GM18511 (cell line): Measurements from ENCODE around the gene GAPDHS.

Experiments used
- ATAC-seq: cut with Tn5 transposase; IDR thresholded peaks from one replicate; pipeline ENCODE4 v1.9.1; 2021; ENCODE audit warnings: mild to moderate bottlenecking, moderate library complexity; ENCODE audit not compliant: unreplicated experiment

Gene GAPDHS

DNA sequence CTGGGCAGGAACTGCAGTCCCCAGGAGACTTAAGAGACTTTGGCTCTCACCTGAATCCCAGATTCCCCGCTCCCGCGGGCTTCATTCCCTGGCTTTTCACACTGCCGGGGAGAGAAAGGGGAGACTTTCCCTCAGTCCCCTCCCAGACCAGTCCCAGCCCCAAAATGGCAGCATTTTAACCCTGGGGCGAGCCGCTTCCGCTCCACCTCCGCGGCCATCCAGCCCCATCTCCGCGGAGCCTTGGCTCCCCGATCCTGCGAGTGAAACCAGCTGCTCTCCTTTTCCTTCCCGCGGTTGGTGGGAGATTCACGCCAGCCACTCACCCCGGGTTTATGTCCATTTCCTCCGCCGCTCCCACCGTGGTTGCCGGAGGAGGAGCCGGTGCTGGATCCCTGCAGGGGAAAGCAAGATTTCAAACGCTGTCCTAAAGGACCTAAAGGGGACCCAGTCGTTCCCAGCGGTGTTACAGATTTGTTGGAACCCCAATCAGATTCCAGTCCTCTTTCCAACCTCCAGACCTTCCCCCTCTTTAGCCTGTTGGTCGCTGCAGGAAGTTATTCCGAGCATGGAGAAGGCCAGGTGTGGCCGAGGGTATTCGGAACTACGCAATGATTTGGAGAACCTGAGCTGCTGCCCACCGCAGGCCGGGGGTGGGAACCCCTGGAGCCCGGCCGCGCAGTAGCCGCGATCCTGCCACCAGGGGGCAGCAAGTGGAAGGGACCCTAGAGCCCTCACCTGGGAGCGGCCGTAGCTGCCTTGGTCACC lies 23.2 kb upstream of the GAPDHS start:
- ATAC-seq = no peak

GRCh38 chr19:35510626-35510964 lies 22.7 kb upstream of the GAPDHS start:
- ATAC-seq = no peak

- no peak for ATAC-seq
These were observed 21.9 kb upstream of the GAPDHS start for GRCh38 chr19:35511337-35511736.

DNA sequence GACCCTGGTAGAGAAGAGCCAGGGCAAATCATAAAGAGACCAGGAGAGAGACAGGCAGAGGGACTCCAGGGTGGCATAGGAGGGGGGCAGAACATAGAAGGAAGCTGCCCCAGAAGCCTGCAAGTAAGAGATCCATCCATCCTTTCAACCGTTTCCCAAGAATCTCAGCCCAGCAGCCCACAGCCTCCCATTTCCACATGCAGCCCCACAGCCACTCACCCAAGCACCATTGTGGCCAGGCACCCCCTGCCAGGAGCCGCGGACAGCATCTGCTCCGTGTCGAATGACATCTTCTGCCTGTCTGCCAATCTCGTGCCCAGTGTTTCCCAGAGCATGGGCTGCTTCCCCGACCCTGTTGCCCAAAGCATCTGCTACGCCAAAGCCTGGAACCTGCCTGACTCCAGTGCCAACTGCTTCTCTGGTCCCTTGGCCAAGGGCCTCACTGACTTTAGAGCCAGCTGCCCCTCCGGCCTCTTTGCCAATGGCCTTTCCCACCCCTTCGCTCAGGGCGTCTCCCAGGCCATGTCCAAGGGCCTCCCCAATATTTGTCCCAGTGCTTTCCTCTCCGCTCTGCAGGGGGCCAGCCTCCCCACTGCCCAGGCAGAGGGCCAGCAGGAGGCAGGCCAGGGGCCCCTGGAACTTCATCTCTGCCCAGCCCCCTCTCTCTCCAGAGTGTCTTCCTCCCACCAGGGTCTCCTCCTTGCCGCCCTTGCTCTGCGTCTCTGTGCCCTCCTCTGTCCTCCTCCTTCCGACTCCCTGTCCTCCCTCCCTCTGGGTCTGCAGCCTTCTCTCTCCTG lies 20.2 kb upstream of the GAPDHS start:
- no peak for ATAC-seq

DNA sequence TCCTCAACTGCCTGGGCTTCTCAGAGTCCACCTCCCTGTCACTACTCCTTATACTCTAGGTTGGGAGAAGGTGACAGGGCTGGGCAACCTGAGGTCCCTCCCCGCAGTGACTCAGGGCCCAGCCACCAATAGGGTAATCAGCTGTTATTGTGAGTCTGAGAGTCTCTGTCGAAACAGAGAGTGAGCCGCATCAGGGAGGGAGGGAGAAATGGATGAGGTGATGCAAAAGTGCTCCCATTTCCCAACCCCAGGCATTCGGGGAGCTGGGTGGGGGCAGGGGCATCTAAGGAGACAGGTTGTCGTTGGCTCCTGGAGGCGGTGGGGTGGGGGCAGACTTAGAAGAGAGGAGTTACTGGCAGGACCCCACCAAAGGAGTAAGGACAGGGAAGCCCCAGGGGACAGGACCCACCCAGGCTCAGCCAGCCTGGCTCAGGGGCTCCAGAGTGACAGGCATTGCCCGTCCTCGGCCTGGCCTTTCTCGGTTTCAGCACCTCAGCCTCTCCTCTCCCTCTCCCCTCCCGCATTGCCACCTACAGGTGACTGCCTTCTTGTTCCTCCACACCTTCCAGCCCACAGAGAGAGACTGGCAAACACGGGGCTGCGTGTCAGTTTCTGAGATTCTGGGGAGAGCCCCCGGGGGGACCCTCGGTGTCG lies 19.5 kb upstream of the GAPDHS start, which contains the start of gene DMKN:
TSS of gene DMKN (minus strand) at position 22 of the 654 bp plus-strand sequence. CDS start 174 bp downstream, outside the sequence.
- no peak for ATAC-seq

DNA sequence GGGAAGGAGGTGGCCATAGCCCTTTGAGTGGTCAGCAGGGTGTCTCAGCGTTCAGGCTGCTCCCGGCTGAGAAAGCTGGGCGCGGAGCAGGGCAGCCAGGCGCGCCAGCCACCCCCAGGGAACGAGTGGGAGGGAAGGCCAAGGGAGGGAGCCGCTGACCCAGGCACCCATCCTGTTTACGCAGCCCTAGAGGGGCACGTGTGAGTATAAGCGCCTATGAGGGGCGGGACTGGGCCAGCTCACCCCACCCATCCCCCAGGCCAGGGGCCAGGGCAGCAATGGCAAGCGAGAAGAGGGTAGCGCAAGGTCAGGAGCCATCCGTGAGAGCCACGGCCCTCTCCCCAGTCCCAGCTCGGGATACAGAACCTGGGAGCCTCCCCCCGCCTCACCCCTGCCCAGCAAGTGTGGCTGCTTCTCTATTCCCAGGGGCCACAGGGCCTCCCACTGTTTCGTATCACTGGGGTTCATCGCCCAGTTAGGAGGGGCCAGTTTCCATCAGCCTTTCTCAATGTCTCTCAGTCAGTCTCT lies 18.9 kb upstream of the GAPDHS start:
- no peak for ATAC-seq

GRCh38 chr19:35516310-35516709 lies 16.9 kb upstream of the GAPDHS start:
- no peak for ATAC-seq

DNA sequence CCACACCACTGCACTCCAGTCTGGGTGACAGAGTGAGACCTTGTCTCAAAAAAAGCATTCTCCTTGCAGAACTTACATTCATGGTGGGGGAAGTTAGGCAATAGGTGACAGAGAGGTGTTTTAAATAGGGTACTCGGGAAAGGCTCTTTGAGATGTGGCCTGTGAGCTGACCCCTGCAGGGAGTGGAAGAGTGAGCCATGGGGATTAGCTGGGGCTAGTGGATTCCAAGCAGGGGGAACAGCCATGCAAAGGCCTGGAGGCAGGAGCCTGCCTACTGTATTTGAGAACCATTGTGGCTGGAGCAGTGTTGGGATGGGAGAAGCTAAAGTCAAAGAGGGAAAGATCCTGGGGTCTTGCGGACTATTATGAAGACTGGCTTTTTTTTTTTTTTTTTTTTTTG lies 15.9 kb upstream of the GAPDHS start:
- no peak for ATAC-seq

- ATAC-seq = no peak
These were observed 14.9 kb upstream of the GAPDHS start for GRCh38 chr19:35518313-35518712.

DNA sequence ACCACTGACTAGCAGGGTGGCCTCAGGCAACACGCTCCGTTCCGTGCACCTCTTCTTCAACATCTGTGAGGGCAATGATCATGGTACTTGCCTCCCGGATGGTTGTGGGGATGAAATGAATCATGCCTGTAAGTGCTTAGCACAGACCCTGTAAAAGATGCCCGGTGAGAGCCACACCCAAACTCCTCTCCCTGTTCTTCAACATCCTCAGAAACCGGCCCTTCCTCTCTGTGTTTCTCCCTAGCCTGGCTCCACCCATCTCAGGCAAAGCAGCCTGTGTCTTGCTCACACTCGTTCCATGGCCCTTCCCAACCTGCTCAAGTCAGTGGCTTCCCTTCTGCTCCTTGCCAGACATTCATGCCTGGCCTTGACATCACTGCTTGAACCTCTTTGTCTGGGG lies 14.0 kb upstream of the GAPDHS start:
- no peak for ATAC-seq

- no peak for ATAC-seq
These were observed 12.0 kb upstream of the GAPDHS start for GRCh38 chr19:35521124-35521743.

- no peak for ATAC-seq
These were observed 10.4 kb upstream of the GAPDHS start for GRCh38 chr19:35522745-35523327.

- no peak for ATAC-seq
These were observed 8.9 kb upstream of the GAPDHS start for GRCh38 chr19:35524181-35524837.

- no peak for ATAC-seq
These were observed 7.4 kb upstream of the GAPDHS start for GRCh38 chr19:35525873-35526272.

DNA sequence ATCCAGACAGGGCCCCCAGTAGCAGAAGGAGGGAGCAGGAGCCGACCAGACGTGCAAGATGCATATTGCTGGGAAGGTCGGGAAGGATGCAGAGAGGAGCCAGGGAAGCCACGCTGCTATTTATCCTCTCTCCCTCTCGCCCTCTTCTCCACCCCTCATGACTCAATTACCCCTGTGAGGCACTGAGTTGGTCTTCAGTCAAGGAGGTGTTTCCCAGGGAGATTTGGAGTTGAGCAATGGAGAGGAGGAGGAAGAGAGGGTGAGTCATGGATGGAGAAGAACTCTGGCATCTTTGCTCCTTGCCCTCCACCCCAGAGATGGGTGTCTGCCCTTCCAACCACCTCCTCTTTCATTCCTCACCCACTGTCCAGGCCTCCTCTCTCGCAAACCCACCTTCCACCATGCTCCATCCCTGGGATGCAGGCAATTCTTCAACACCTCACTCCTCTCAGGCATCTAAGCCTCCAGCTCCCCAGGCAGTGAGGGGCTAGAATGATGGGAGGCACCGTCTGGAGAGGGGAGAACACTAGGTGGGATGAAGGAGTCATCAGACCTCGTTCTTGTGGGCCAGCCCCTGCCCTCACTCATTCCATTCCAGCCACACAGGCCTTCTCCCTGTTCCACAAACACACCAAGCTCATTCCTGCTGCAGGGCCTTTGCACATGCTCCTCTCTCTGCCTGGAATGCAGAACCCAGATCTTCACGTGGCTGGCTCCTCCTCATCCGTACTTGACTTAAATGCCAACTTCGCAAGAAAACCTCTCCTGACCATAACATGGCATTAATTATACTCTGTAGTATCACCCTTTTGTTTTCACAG lies 4.8 kb upstream of the GAPDHS start, which contains the start of gene SBSN:
TSS of gene SBSN (minus strand) at position 94 of the 821 bp plus-strand sequence. CDS start at position 64, 30 bp downstream.
- ATAC-seq = no peak

- ATAC-seq = no peak
These were observed 3.7 kb upstream of the GAPDHS start for GRCh38 chr19:35529241-35530218.

DNA sequence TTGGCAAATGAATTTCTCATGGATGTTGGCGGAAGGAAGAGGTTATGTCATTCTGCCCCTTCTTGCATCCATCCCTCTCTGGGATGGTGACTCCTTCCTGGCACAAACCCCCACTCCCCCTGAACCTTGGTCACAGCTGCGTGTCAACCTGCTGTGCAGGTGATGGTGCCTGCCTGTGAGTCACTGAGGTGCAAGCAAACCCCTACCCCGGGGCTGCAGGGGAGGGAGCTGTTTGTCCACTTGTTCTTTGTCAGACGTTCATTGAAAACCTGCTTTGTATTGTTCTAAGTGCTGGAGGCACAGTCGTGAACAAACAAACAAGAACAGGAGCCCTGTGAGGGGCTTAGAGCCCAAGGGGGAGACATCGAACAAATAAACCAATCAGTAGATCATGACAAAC lies 2.0 kb upstream of the GAPDHS start:
- no peak for ATAC-seq

GRCh38 chr19:35533822-35534392 lies 651 bp downstream of the GAPDHS start:
- ATAC-seq = peak; percentile 50
